PC-3 (cell line): ENCODE results near the gene SPIRE1.

Experiments
- CTCF ChIP-seq: fragments of 300-600 bp; sonication (generic); conservative IDR thresholded peaks from 2 replicates; pipeline ENCODE4 v1.5.1; 2017; ENCODE audit warnings: antibody characterized with exemption, low read depth, mild to moderate bottlenecking, low read length
- EZH2phosphoT487 ChIP-seq: fragments of 300-600 bp; sonication (generic); IDR thresholded peaks from 2 replicates; pipeline ENCODE4 v1.6.1; 2018; ENCODE audit warnings: mild to moderate bottlenecking, antibody characterized with exemption, low read length, borderline replicate concordance

GRCh38 chr18:12598181-12598930 is 59.6 kb downstream of the SPIRE1 start:
- TF ChIP-seq CTCF (no peak), EZH2phosphoT487 (no peak)
